ENCODE data around the gene KLK8.

Gene KLK8

DNA sequence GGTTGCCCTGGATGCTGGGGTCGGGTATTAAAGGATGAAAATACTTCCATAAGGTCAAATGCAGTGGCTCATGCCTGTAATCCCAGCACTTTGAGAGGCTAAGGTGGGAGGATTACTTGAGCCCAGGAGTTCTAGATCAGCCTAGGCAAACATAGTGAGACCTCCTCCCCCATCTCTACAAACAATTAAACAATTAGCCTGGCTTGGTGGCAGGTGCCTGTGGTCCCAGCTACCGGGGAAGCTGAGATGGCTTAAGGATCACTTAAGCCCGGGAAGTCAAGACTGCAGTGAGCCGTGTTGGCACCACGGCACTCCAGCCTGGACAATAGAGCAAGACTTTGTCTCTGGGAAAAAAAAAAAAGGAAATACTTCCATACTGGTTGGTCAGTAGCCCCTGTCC is 23.5 kb upstream of the KLK8 start:
- Histone ChIP-seq H3K9me3 (no peaks in the 10 kb centered on the region), H3K27ac (no peak overlapping the region), H3K27me3 (peaks cover 87% of the 10 kb centered on the region), H3K36me3 (no peaks in the 10 kb centered on the region), H3K4me3 (ENCODE audit: low read depth in 1 of 2, low read length in 1 of 2) (no peak overlapping the region), H3K4me1 (ENCODE audit: control insufficient read depth in 1 of 2, insufficient read depth in 1 of 2, low read depth in 1 of 2, low read length in 1 of 2) (no peaks in the 10 kb centered on the region)
- TF ChIP-seq, protein P1, sequence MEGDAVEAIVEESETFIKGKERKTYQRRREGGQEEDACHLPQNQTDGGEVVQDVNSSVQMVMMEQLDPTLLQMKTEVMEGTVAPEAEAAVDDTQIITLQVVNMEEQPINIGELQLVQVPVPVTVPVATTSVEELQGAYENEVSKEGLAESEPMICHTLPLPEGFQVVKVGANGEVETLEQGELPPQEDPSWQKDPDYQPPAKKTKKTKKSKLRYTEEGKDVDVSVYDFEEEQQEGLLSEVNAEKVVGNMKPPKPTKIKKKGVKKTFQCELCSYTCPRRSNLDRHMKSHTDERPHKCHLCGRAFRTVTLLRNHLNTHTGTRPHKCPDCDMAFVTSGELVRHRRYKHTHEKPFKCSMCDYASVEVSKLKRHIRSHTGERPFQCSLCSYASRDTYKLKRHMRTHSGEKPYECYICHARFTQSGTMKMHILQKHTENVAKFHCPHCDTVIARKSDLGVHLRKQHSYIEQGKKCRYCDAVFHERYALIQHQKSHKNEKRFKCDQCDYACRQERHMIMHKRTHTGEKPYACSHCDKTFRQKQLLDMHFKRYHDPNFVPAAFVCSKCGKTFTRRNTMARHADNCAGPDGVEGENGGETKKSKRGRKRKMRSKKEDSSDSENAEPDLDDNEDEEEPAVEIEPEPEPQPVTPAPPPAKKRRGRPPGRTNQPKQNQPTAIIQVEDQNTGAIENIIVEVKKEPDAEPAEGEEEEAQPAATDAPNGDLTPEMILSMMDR (IDR thresholded peaks at IDR 0.05): no peak

DNA sequence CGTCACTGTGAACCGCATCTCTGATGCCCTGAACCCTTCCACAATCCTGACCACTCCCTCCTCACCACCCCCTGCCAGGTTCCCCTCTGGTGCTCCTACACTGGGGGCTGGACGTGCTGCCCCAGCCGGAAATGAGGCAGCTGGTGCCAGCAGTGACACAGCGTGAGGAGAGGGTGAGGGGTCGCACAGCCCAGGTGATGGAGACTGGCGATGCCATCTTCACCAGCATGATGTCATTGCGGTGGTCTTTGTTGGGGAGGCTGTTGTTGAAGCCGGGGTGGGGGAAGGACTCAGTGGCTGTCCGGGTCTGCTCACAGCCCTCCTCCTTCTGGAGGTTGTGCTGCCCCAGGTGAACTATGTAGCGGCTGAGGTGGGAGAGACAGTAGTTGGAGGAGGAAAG is 22.5 kb upstream of the KLK8 start:
- Histone ChIP-seq H3K4me1 (ENCODE audit: control insufficient read depth in 1 of 2, insufficient read depth in 1 of 2, low read depth in 1 of 2, low read length in 1 of 2) (peaks cover 0 to 4% of the 10 kb centered on the region in 2 experiments), H3K4me3 (ENCODE audit: low read depth in 1 of 2, low read length in 1 of 2) (no peak overlapping the region), H3K27ac (no peak overlapping the region), H3K36me3 (no peaks in the 10 kb centered on the region), H3K9me3 (no peaks in the 10 kb centered on the region), H3K27me3 (peaks cover 97% of the 10 kb centered on the region)
- TF ChIP-seq, protein P1 (IDR thresholded peaks at IDR 0.05): no peak

DNA sequence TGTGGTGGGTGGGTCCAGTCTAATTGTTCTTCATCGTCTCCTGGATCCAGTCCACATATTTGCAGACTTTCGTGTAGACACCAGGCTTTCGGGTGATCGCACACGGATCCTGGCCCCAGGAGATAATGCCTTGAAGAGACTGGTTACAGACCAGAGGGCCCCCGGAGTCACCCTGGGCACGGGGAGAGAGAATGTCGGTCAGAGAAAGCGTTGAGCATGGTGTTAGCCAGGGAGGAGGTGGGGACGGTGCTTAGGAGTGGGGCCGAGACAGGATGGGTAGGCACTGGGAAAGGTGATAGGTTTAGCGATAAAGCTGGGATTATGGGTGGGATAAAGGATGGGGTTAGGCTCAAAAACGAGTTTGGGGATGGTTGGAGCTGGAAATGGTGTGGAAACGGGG is 21.1 kb upstream of the KLK8 start:
- Histone ChIP-seq H3K27me3 (peaks cover 100% of the 10 kb centered on the region), H3K36me3 (no peaks in the 10 kb centered on the region), H3K4me3 (ENCODE audit: low read depth in 1 of 2, low read length in 1 of 2) (no peak overlapping the region), H3K27ac (no peak overlapping the region), H3K4me1 (ENCODE audit: control insufficient read depth in 1 of 2, insufficient read depth in 1 of 2, low read depth in 1 of 2, low read length in 1 of 2) (peaks cover 0 to 10% of the 10 kb centered on the region in 2 experiments), H3K9me3 (no peaks in the 10 kb centered on the region)
- TF ChIP-seq, protein P1 (IDR thresholded peaks at IDR 0.05): no peak

DNA sequence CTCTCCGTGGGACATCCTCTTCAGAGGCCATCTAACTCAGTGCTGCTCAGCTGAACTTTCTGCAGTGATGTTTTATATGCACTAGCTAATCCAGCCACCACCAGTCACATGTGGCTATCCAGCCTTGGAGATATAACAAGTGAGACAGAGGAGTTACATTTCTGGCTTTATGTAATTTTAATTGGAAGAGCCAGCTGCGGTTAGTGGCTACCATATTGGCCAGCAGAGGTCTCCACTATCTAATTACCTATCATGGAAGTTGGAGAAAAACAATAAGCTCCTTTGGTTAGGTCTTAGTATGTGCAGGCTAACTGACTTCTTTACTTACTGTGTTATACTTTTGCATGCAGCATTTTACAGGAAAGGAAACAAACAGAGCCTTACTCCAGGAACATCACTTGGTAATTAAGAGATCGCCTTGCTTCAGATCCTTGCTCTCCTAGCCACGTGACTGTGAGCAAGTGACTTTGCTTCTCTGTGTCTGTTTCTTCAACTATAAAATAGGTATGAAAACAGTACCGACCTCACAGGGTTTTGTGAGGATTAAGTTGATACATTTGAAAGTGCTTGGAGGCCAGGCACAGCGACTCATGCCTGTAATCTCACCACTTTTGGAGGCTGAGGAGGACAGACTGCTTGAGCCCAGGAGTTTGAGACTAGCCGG is 19.7 kb upstream of the KLK8 start:
- H3K4me3 ChIP-seq (ENCODE audit: low read depth in 1 of 2, low read length in 1 of 2): no peak overlapping the region
- no peak overlapping the region for H3K27ac ChIP-seq
- H3K9me3 ChIP-seq: no peaks in the 10 kb centered on the region
- H3K27me3 ChIP-seq: peaks cover 100% of the 10 kb centered on the region
- peaks cover 0 to 10% of the 10 kb centered on the region in 2 experiments for H3K4me1 ChIP-seq (ENCODE audit: control insufficient read depth in 1 of 2, insufficient read depth in 1 of 2, low read depth in 1 of 2, low read length in 1 of 2)
- H3K36me3 ChIP-seq: no peaks in the 10 kb centered on the region
- TF ChIP-seq, protein P1 (IDR thresholded peaks at IDR 0.05): no peak

DNA sequence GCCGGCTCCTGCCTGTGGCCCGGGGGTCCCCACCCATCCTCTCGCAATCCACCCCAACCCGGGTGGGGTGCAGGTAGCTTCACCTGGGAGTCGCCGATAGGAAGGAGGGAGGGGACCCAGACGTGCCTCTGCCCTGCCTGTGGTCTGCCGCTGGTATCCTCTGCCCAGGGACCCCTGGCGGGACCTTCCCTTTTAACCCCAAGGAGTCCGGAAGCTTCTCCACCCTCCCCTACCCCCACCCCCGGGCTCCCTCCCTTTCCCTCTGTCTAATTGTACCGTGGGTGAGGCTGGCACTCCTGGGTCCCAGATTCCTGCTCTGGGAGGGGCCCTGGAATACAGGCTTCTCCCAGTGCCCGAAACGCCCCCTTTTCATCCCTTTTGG is 18.1 kb upstream of the KLK8 start, which contains the start of gene KLK10:
Gene KLK10 (minus strand): TSS at position 166 of the 382 bp plus-strand sequence. CDS start 579 bp downstream, outside the sequence.
- Histone ChIP-seq H3K4me3 (ENCODE audit: low read depth in 1 of 2, low read length in 1 of 2) (peak within 1 kb of the TSS in 1 of 2 experiments; percentile 53), H3K27ac (no peak within 1 kb of the TSS), H3K27me3 (peaks cover 100% of the 10 kb centered on the region)

More for the DNA sequence above, 18.1 kb upstream of the KLK8 start, which contains the start of gene KLK10:
- TF ChIP-seq, protein P1 (IDR thresholded peaks at IDR 0.05): no peak
- Histone ChIP-seq H3K36me3 (no peaks in the 10 kb centered on the region), H3K9me3 (no peaks in the 10 kb centered on the region), H3K4me1 (ENCODE audit: control insufficient read depth in 1 of 2, insufficient read depth in 1 of 2, low read depth in 1 of 2, low read length in 1 of 2) (peaks cover 0 to 10% of the 10 kb centered on the region in 2 experiments)

Measured in neutrophil (primary cell).